Upper lobe of left lung (tissue), 6 donors: ENCODE data around the gene SLC4A4. TPM values are rescaled to one million over a fixed set of nuclear protein-coding genes. Genes with fewer than 3 reads are reported as not detected.

ENCODE experiments used
- ATAC-seq, 2 donors: fragments of 200-7000 bp; cut with Tn5 transposase; one replicate each; pipeline ENCODE4 v1.9.1; 2022; ENCODE audit warnings: mild to moderate bottlenecking in 2 of 2, moderate library complexity in 2 of 2; ENCODE audit not compliant: low FRiP score in 2 of 2
- DNase-seq, 2 donors: peaks; one replicate each; pipeline ENCODE4 v3.0.0-alpha.2; 2019 to 2020
- H3K27ac ChIP-seq, 4 donors: fragments of 200-600 bp; sonication (generic); one replicate each; pipeline ENCODE4 v1.5.1; 2016 to 2019
- H3K27me3 ChIP-seq, 4 donors: fragments of 200-600 bp; sonication (generic); one replicate each; pipeline ENCODE4 v1.5.1; 2017 to 2019
- H3K36me3 ChIP-seq, 4 donors: fragments of 200-600 bp; sonication (generic); one replicate each; pipeline ENCODE4 v1.5.1; 2016 to 2019
- H3K4me1 ChIP-seq, 4 donors: fragments of 200-600 bp; sonication (generic); one replicate each; pipeline ENCODE4 v1.5.1; 2018 to 2019
- H3K4me3 ChIP-seq, 4 donors: fragments of 200-600 bp; sonication (generic); one replicate each; pipeline ENCODE4 v1.5.1; 2017 to 2019; ENCODE audit warnings: mild to moderate bottlenecking in 2 of 4, moderate library complexity in 1 of 4
- H3K9me3 ChIP-seq, 4 donors: fragments of 200-600 bp; sonication (generic); one replicate each; pipeline ENCODE4 v1.5.1; 2018 to 2019
- CTCF ChIP-seq, 6 experiments: fragments of 450-650 bp in 4 of 6; fragments of 200-600 bp in 2 of 6; sonication (generic) in 2 of 6; IDR thresholded peaks; one replicate each; pipeline ENCODE4 v1.5.1; 2016 to 2019; ENCODE audit warnings: antibody characterized with exemption in 6 of 6
- EP300 ChIP-seq, 4 donors: sonication (generic); formaldehyde crosslinking; IDR thresholded peaks; one replicate each; pipeline ENCODE4 v1.5.1; 2017; ENCODE audit warnings: antibody characterized with exemption in 4 of 4, control low read depth in 2 of 4
- POLR2A ChIP-seq, 4 donors: fragments of 450-650 bp; IDR thresholded peaks; one replicate each; pipeline ENCODE4 v1.5.1; 2016 to 2017; ENCODE audit warnings: antibody characterized with exemption in 4 of 4, mild to moderate bottlenecking in 2 of 4
- POLR2AphosphoS5 ChIP-seq, 2 donors: sonication (generic); formaldehyde crosslinking; IDR thresholded peaks; one replicate each; pipeline ENCODE4 v1.5.1; 2017; ENCODE audit warnings: antibody characterized with exemption in 2 of 2
- WGBS, 2 donors: methylation state at CpG; one replicate each; pipeline ENCODE4 v1.1.5; 2017 to 2018; 5-methylcytosine and 5-hydroxymethylcytosine counted together
- total RNA-seq, 6 donors: library from RNA; depleted of rRNA in 4 of 6; stranded (reverse); fragments of >200 nt in 4 of 6; gene quantifications; one replicate each; pipeline versions ENCODE4 v1.1.0 to v1.2.1, GENCODE V29; 2016 to 2021
- donor health status: DM: no; HTN: no; CAD: no; lungs with moderate emphysema.
- donor health status: DM: no; HTN: yes; CAD: no; lungs with severe emphysema.

The SLC4A4 gene
- total RNA-seq, 6 donors from 2014 or later = 9.2 to 31.4 (median 21.1) TPM

- Histone ChIP-seq H3K27ac (no peak overlapping the region), H3K27me3 (no peaks in the 10 kb centered on the region), H3K4me3 (no peak overlapping the region), H3K4me1 (no peaks in the 10 kb centered on the region), H3K9me3 (no peaks in the 10 kb centered on the region), H3K36me3 (no peaks in the 10 kb centered on the region)
- WGBS, 2 donors = 65 to 87% methylated on average over 1 of the region's 1 CpG
- no peak for ATAC-seq
- no peak for DNase-seq
- TF ChIP-seq POLR2AphosphoS5 (IDR thresholded peaks at IDR 0.05) = no peak
- TF ChIP-seq EP300 (IDR thresholded peaks at IDR 0.05) = no peak
- no peak for TF ChIP-seq CTCF (IDR thresholded peaks at IDR 0.05)
- TF ChIP-seq POLR2A (IDR thresholded peaks at IDR 0.05) = no peak
These were observed 254.0 kb downstream of the SLC4A4 start for GRCh38 chr4:71592793-71593192.

GRCh38 chr4:71593311-71593710 is 254.5 kb downstream of the SLC4A4 start:
- no peak overlapping the region for H3K27ac ChIP-seq
- ATAC-seq = no peak
- H3K36me3 ChIP-seq = no peaks in the 10 kb centered on the region
- no peaks in the 10 kb centered on the region for H3K27me3 ChIP-seq
- no peak for DNase-seq
- TF ChIP-seq EP300 (IDR thresholded peaks at IDR 0.05) (no peak), CTCF (IDR thresholded peaks at IDR 0.05) (no peak), POLR2AphosphoS5 (IDR thresholded peaks at IDR 0.05) (no peak), POLR2A (IDR thresholded peaks at IDR 0.05) (no peak)
- no peaks in the 10 kb centered on the region for H3K4me1 ChIP-seq
- no peaks in the 10 kb centered on the region for H3K9me3 ChIP-seq
- no peak overlapping the region for H3K4me3 ChIP-seq

GRCh38 chr4:71595576-71596108 is 256.8 kb downstream of the SLC4A4 start:
- TF ChIP-seq EP300 (IDR thresholded peaks at IDR 0.05) = no peak
- no peak for TF ChIP-seq CTCF (IDR thresholded peaks at IDR 0.05)
- no peak for TF ChIP-seq POLR2AphosphoS5 (IDR thresholded peaks at IDR 0.05)
- TF ChIP-seq POLR2A (IDR thresholded peaks at IDR 0.05) = no peak
- H3K36me3 ChIP-seq = no peaks in the 10 kb centered on the region
- no peak overlapping the region for H3K4me3 ChIP-seq
- WGBS, 2 donors = 36 to 49% methylated on average over 2 of the region's 2 CpGs
- no peak overlapping the region for H3K27ac ChIP-seq
- no peaks in the 10 kb centered on the region for H3K27me3 ChIP-seq
- ATAC-seq (no peak), DNase-seq (no peak)
- H3K9me3 ChIP-seq = no peaks in the 10 kb centered on the region
- H3K4me1 ChIP-seq = no peaks in the 10 kb centered on the region

GRCh38 chr4:71599578-71599977 is 260.8 kb downstream of the SLC4A4 start:
- H3K27ac ChIP-seq = no peak overlapping the region
- H3K36me3 ChIP-seq = no peaks in the 10 kb centered on the region
- ATAC-seq = no peak
- no peaks in the 10 kb centered on the region for H3K27me3 ChIP-seq
- no peaks in the 10 kb centered on the region for H3K4me1 ChIP-seq
- 43 to 65% methylated on average over 3 of the region's 3 CpGs for WGBS, 2 donors
- no peaks in the 10 kb centered on the region for H3K9me3 ChIP-seq
- no peak for DNase-seq
- no peak overlapping the region for H3K4me3 ChIP-seq
- TF ChIP-seq CTCF (IDR thresholded peaks at IDR 0.05) (no peak), EP300 (IDR thresholded peaks at IDR 0.05) (no peak), POLR2AphosphoS5 (IDR thresholded peaks at IDR 0.05) (no peak), POLR2A (IDR thresholded peaks at IDR 0.05) (no peak)

- ATAC-seq (no peak), DNase-seq (no peak)
- Histone ChIP-seq H3K27me3 (no peaks in the 10 kb centered on the region), H3K36me3 (no peaks in the 10 kb centered on the region), H3K27ac (no peak overlapping the region), H3K4me3 (no peak overlapping the region), H3K9me3 (no peaks in the 10 kb centered on the region), H3K4me1 (peaks cover 0 to under 1% (median 0%) of the 10 kb centered on the region in 4 donors)
- WGBS, 2 donors = 80 to 88% methylated on average over 6 of the region's 6 CpGs
- TF ChIP-seq EP300 (IDR thresholded peaks at IDR 0.05) (no peak), POLR2AphosphoS5 (IDR thresholded peaks at IDR 0.05) (no peak), POLR2A (IDR thresholded peaks at IDR 0.05) (no peak)
These were observed 263.6 kb downstream of the SLC4A4 start for GRCh38 chr4:71602289-71602900.
